GM19238 (cell line): ENCODE data around the gene PRKG1.
A peak's percentile ranks its signal among the peaks of the same experiment; 100 is the strongest.
"Not testable (repeated sequence)": the region's sequence is repeated elsewhere in the genome, so short reads cannot be mapped to it uniquely, and the experiment has no call there.

Experiments used
- DNase-seq: peaks from one replicate; pipeline ENCODE4 v3.0.0; 2011; ENCODE audit warnings: low spot score; ENCODE audit not compliant: insufficient read length

Gene PRKG1

DNA sequence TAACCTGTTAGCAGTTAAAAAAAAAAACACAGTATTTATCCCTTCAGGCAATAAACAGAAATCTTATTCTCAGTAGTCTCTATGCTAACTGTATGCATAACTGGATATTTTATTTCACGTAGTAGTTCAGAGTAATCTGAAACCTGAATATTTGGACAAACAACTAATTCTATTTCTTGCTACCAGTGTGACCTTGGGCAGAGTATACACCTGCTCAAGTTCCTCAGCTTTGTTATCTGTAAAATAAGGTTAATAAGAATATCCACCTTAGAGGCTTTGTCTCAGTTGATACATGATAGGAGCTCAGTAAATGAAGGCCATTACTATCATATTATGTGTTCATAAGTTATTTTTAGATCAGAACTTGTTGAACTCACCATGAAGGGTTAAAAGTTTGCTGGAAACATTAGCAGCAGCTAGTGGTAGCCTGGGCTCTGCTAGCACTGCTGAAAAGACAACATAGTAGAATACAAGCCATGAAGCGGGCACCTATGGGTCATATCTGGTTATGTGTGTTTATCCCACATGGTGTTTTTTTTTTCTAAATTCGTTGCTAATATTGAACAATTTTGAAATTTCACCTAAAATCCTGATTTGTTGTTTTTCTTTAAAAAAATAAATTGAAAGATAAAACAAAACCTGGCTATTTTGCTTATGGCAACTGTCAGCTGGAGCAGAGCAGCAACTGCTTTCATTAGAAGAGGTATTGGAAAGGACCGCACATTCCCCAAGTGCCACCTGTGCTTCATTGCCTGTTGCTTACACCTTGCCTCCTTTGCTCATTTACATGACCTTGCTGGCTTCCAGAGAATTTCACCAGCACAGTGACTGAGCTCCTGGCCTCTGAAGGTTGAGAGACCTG is 303.0 kb downstream of the PRKG1 start:
- no peak for DNase-seq

DNA sequence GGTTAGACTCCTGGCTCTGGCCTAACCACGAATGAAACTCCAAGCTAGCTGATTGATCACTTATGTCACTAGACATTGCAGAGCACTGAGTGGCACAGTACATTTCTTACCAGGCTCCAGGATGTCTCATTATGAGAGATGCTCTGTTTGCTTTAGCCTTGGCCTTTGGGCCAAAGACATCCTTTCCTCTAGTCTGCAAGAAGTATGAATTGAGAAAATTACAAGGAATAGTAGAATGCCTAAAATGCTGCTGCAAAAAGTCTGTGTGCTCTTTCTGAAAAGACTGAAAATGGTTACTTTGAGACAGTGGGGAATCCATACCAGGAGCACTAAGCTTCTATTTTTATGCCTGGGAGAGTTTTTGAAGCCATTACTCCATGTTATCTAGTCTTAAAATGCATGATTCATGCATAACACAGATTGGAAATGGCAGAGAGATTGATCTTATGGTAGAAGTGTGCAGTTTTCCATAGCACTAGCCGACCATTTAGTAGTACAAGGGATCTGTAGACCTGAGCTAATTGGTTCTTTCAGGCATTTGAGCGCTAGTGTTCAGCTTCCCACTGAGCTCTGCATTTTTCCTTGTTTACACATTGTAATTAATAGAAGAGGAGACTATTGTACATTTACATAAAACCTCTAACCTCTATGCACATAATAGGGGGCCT is 303.8 kb downstream of the PRKG1 start:
- DNase-seq = no peak

DNA sequence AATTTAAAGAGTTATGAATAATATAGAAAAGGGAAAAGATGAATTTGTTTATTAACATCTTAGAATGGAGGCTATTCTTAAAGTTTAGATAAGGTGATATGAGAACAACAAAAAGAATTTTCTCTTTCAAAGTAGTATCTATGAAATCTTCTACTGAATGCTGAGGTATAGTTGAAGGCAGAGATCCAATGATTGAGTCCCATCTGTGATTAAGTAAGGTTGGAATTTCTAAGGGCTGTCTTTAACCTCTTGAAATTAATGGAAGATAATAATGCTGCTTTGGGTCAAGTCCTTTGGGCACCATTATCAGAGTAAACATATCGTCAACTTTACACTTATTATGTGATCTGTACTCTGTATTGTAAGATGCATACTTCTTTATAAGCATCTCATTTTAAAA is 307.9 kb downstream of the PRKG1 start:
- no peak for DNase-seq

- DNase-seq = no peak
Observed at GRCh38 chr10:51384971-51385370, 310.7 kb downstream of the PRKG1 start.

GRCh38 chr10:51386248-51386885 is 312.1 kb downstream of the PRKG1 start:
- DNase-seq = no peak

DNA sequence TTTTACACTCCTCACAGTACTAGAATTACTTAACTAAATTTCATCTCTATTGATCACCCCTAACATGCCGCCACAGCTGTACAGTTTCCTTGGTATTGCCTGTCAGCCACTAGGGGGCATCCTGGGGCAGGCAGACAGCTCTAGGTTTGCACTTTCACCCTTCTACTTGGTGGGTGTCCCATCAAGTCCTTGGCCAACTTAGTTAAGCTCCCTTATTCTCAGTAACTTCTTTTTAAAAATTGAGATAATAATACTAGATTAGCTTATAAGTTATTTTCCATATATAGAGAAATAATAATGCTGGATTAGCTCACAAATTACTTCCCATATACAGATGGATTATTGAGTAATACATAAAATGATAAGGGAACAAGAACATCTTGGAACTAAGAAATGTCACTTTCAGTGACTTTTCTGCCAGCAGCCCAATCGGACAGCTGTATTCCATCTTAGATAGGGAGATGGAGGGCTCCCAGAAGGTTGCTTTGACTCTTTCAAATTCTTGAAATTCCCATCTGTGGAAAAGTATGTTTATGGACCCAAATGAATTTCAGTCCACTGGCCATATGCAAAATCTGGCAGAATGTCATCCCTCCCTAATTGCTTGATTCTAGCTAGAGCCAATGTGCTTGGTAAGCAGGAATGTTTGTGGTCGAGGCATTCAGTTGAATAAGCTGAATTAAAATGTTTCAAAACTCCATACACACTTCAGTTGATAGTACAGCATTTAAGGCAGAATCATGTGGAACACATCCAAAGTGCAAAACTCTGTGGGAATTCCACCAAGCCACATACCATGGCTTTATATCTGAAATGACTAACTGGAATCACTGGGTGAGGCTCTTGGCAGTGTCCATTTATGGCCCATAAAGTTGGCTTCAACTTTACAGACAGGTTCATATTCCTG is 315.4 kb downstream of the PRKG1 start:
- DNase-seq = peak; percentile 26

DNA sequence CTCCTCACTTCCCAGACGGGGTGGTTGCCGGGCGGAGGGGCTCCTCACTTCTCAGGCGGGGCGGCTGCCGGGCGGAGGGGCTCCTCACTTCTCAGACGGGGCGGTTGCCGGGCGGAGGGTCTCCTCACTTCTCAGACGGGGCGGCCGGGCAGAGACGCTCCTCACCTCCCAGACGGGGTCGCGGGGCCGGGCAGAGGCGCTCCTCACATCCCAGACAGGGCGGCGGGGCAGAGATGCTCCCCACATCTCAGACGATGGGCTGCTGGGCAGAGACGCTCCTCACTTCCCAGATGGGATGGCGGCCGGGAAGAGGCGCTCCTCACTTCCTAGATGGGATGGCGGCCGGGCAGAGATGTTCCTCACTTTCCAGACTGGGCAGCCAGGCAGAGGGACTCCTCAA is 318.7 kb downstream of the PRKG1 start:
- DNase-seq = not testable (repeated sequence)

- DNase-seq = no peak
Observed at GRCh38 chr10:51394039-51394438, 319.8 kb downstream of the PRKG1 start.

DNA sequence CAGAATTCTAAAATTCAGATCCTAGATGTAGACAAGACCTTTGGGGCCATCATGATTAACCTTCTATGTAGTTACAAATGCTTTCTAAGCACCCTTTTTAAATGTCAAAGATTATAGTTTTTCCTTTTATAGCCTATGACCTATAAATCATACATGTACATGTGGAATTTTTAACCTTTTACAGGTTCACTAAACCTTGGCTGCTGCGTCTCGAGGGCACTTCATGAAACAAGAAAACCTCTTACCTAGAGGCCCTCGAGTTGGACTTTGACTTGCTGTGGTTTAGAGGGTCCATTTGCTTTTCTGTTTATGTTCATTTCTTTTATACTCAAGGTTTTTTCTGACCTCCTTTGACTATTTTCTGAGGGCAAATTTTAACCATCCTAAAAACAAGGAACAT is 323.0 kb downstream of the PRKG1 start:
- no peak for DNase-seq

DNA sequence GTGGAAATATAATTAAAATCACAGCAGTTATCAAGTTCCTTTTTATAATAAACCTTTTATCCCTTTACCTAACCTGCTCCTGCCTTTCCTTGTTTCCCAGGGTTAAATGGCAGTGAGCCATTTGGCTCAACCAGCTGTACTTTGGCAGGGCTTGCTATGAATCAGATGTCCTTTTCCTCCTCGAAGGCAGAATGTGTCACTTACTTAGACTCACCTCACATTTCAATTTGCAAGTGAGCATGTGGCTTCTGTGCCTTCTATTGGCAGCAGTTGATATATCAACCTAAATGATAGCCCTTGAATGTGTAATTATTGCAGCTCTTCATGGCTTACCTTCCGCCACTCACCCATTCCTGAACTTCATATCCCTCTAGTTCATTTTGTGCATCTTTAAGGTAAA is 323.4 kb downstream of the PRKG1 start:
- DNase-seq = no peak

- no peak for DNase-seq
Observed at GRCh38 chr10:51399840-51400239, 325.6 kb downstream of the PRKG1 start.

GRCh38 chr10:51400392-51401096 is 326.3 kb downstream of the PRKG1 start:
- DNase-seq = no peak

GRCh38 chr10:51403521-51403920 is 329.2 kb downstream of the PRKG1 start:
- no peak for DNase-seq

- no peak for DNase-seq
Observed at GRCh38 chr10:51405580-51406351, 331.5 kb downstream of the PRKG1 start.

DNA sequence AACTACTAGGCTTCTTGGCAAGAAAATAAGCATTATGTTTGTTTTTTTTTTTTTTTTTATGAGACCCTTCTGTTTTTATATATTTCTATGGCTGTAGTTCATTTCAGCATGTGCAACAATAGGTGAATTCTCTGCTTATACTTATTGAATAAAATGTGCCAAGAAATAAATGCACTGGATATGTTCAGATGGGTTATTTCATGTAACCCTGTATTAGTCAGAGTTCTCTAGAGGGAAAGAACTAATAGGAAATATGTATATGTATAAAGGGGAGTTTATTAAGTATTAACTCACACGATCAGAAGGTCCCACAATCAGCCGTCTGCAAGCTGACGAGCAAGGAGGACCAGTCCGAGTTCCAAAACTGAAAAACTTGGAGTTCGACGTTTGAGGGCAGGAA is 332.3 kb downstream of the PRKG1 start:
- DNase-seq = no peak

GRCh38 chr10:51416494-51416893 is 342.2 kb downstream of the PRKG1 start:
- DNase-seq = no peak

GRCh38 chr10:51419196-51420093 is 345.2 kb downstream of the PRKG1 start:
- no peak for DNase-seq

DNA sequence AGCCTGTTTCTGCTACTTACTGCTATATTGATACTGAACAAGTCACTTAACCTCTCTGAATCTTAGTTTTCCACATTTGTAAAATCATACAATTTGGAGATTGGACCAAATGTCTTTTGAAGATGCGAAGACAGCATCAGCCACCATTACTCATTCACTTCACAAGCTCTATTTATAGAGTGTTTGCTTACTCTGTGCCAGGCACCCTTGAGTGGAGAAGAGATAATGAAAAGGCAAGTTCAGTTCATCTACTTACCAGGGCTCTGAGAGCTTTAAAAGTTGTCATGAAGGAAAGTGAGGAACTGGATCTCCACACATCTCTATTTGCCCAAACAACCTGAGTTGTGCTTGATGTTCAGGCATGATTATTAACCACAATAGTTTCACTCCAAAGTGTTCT is 347.6 kb downstream of the PRKG1 start:
- no peak for DNase-seq
